Left ventricle myocardium inferior (tissue), 1 donor: ENCODE results near the gene PCARE. TPM values are rescaled to one million over a fixed set of nuclear protein-coding genes. Genes with fewer than 3 reads are reported as not detected.

Experiments used
- DNase-seq: peaks from one replicate; pipeline ENCODE4 v3.0.0-alpha.2; 2020
- H3K27ac ChIP-seq: fragments of 200-600 bp; replicated peaks from 2 replicates; pipeline ENCODE4 v1.8.0; 2021
- H3K27me3 ChIP-seq: fragments of 200-600 bp; 2 replicates; pipeline ENCODE4 v1.8.0; 2021; ENCODE audit warnings: low read depth
- H3K36me3 ChIP-seq: fragments of 200-600 bp; 2 replicates; pipeline ENCODE4 v1.8.0; 2021
- H3K4me1 ChIP-seq: fragments of 200-600 bp; 2 replicates; pipeline ENCODE4 v1.8.0; 2021
- H3K4me3 ChIP-seq: fragments of 200-600 bp; 2 replicates; pipeline ENCODE4 v1.8.0; 2021; ENCODE audit warnings: mild to moderate bottlenecking, moderate library complexity
- H3K9me3 ChIP-seq: fragments of 200-600 bp; replicated peaks from 2 replicates; pipeline ENCODE4 v1.8.0; 2021
- intact Hi-C: fragments of 100-400 bp; cut with micrococcal nuclease; formaldehyde crosslinking; loops from one replicate; pipeline ENCODE4 v1.11.0; 2022
- total RNA-seq: library from RNA; stranded (reverse); fragmentation: NEBNext Ultra II Directional; extraction: Animal tissue kit (Norgen Biotek cat#: 25700); gene quantifications from one replicate; pipeline ENCODE4 v1.2.1, GENCODE V29; 2021
- TF ChIP-seq, protein P1 (sequence below): fragments of 200-600 bp; IDR thresholded peaks from 2 replicates; pipeline ENCODE4 v1.8.0; 2021; ENCODE audit warnings: antibody characterized with exemption, mild to moderate bottlenecking, borderline replicate concordance
- donor health status: DM: no; HTN: yes; CAD: no; lungs with severe emphysema.

PCARE gene
- total RNA-seq, 1 donor from 2014 or later, result 0.74 TPM

- DNase-seq, result peak; percentile 77
- intact Hi-C loops, result no loop called here
- H3K4me3 ChIP-seq, result peak overlapping the region; percentile 66
- TF ChIP-seq, protein P1, sequence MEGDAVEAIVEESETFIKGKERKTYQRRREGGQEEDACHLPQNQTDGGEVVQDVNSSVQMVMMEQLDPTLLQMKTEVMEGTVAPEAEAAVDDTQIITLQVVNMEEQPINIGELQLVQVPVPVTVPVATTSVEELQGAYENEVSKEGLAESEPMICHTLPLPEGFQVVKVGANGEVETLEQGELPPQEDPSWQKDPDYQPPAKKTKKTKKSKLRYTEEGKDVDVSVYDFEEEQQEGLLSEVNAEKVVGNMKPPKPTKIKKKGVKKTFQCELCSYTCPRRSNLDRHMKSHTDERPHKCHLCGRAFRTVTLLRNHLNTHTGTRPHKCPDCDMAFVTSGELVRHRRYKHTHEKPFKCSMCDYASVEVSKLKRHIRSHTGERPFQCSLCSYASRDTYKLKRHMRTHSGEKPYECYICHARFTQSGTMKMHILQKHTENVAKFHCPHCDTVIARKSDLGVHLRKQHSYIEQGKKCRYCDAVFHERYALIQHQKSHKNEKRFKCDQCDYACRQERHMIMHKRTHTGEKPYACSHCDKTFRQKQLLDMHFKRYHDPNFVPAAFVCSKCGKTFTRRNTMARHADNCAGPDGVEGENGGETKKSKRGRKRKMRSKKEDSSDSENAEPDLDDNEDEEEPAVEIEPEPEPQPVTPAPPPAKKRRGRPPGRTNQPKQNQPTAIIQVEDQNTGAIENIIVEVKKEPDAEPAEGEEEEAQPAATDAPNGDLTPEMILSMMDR, result no peak
- H3K27ac ChIP-seq, result peak overlapping the region; percentile 96
- H3K36me3 ChIP-seq, result peaks cover 4% of the 10 kb centered on the region
- H3K9me3 ChIP-seq, result no peaks in the 10 kb centered on the region
- peaks cover 88% of the 10 kb centered on the region for H3K4me1 ChIP-seq
- H3K27me3 ChIP-seq, result no peaks in the 10 kb centered on the region
These were observed 58.4 kb downstream of the PCARE start for GRCh38 chr2:29015701-29016470.

DNA sequence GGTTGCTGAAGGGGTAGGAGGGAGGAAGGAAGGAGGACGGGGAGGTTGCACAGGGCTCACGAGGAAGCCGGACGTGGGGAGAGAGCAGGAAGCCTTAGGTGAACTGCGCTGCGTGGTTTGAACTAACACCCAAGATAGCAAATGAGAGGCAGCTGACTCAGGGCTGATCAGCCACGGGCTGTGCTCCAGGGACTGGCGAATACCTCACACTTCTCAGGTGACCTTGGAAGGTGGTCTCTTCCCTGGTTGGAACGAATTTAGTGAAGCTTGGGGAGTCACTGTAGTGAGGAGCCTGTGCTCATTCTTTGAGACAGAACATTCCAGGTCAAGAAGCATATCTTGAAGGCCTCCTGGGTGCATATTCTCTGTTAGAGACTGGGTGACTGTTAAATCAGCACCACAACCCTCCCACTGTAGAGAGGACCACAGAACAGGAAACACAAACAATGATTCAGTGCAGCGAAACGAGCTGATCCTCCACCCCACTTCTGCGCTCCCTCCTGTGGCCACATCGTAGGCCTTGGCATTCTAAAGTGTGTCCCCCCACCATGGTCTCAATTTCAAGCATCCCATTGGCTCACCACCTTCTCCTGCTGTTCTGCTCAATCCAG lies 59.4 kb downstream of the PCARE start:
- H3K27ac ChIP-seq, result peak overlapping the region; percentile 96
- H3K9me3 ChIP-seq, result no peaks in the 10 kb centered on the region
- peak; percentile 76 for DNase-seq
- H3K4me3 ChIP-seq, result peak overlapping the region; percentile 66
- TF ChIP-seq, protein P1, result peak; percentile 30
- intact Hi-C loops, result no loop called here
- H3K27me3 ChIP-seq, result no peaks in the 10 kb centered on the region
- peaks cover 88% of the 10 kb centered on the region for H3K4me1 ChIP-seq
- H3K36me3 ChIP-seq, result peaks cover 4% of the 10 kb centered on the region

DNA sequence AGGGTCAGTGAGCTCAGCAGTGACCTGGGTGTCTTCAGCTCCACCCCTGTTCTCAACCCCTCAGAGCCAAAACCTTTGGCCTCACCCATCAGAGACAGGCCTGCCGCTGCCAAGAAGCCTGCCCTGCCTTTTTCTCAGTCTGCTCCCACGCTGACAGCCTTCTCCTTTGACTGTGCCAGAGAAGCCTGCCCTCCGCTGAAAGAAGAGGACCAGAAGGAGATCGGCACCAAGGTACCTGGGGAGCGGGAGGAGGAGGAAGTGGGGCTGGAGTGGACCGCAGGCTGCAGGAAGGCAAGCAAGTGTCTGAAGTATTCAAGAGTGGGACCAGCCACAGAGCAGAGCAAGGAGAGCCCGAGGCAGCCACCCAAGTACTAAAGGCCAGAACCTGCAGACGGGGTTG lies 60.0 kb downstream of the PCARE start:
- Histone ChIP-seq H3K4me3 (peak overlapping the region; percentile 66), H3K4me1 (peaks cover 87% of the 10 kb centered on the region)

GRCh38 chr2:29013057-29013780 lies 61.1 kb downstream of the PCARE start:
- TF ChIP-seq, protein P1, result no peak
- Histone ChIP-seq H3K4me1 (peaks cover 79% of the 10 kb centered on the region), H3K4me3 (peak overlapping the region; percentile 66), H3K27ac (peak overlapping the region; percentile 96), H3K9me3 (no peaks in the 10 kb centered on the region), H3K36me3 (peaks cover 4% of the 10 kb centered on the region), H3K27me3 (no peaks in the 10 kb centered on the region)
- intact Hi-C loops, result no loop called here
- DNase-seq, result no peak

More for the DNA sequence above, 60.0 kb downstream of the PCARE start:
- Histone ChIP-seq H3K36me3 (peaks cover 4% of the 10 kb centered on the region), H3K9me3 (no peaks in the 10 kb centered on the region), H3K27me3 (no peaks in the 10 kb centered on the region), H3K27ac (peak overlapping the region; percentile 96)
- TF ChIP-seq, protein P1, result no peak
- DNase-seq, result peak; percentile 42
- intact Hi-C loops, result no loop called here

- H3K4me3 ChIP-seq, result peak overlapping the region; percentile 66
- peaks cover 70% of the 10 kb centered on the region for H3K4me1 ChIP-seq
- no peaks in the 10 kb centered on the region for H3K9me3 ChIP-seq
These were observed 62.1 kb downstream of the PCARE start for GRCh38 chr2:29012211-29012681.

More at GRCh38 chr2:29012211-29012681, 62.1 kb downstream of the PCARE start:
- no peaks in the 10 kb centered on the region for H3K27me3 ChIP-seq
- H3K27ac ChIP-seq, result peak overlapping the region; percentile 96
- intact Hi-C loops, result no loop called here
- H3K36me3 ChIP-seq, result no peaks in the 10 kb centered on the region
- TF ChIP-seq, protein P1, result no peak
- peak; percentile 86 for DNase-seq

Other genes starting within 250 kb of the PCARE start
- 21.9 TPM for gene TRMT61B, start 204.2 kb downstream of the PCARE start, total RNA-seq
- gene WDR43, start 179.9 kb downstream of the PCARE start, total RNA-seq, result 21.0 TPM
- 51.9 TPM for gene TOGARAM2, start 93.2 kb downstream of the PCARE start, total RNA-seq
- 33.6 TPM for gene CLIP4, start 40.9 kb upstream of the PCARE start, total RNA-seq